GM20431 (cell line): ENCODE measurements around the gene SLC16A3.

Experiments
- in situ Hi-C: fragments of 300-500 bp; cut with MseI, MboI; formaldehyde crosslinking; loops from one replicate; pipeline ENCODE4 v1.15.0; 2020; ENCODE audit warnings: low sequenced_read_pairs; ENCODE audit not compliant: unreplicated experiment

Gene SLC16A3

DNA sequence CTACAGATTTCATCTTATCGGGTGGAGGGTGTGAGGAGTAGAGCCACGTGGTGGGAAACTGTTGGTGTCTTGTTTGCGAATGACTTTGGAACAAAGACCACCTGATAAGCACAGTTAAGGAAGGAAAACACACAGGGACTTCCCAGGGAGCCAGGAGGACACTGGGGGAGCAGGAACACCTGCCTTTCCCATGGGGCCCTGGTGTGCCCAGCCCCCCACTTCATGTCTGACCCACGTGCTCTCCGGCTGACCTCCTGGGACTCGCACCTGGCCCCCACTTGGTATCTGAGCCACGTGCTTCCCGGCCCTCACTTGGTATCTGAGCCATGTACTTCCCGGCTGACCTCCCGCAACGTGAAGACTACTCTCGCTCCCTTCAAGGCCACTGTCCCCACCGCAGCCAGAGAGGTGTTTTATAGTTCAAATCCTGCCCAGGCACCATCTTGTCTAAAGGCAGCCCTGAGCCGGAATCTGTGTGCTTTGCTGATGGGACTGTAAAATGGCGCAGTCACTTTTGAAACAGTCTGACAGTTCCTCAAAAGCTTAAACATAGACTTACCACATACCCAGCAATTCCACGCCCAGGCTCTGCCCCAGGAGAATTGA lies 50.0 kb downstream of the SLC16A3 start:
- in situ Hi-C loops: no loop called here

- in situ Hi-C loops: no loop called here
These were observed 51.7 kb downstream of the SLC16A3 start for GRCh38 chr17:82280537-82280936.

- in situ Hi-C loops: no loop called here
These were observed 52.2 kb downstream of the SLC16A3 start for GRCh38 chr17:82281076-82281475.

- in situ Hi-C loops: no loop called here
These were observed 52.8 kb downstream of the SLC16A3 start for GRCh38 chr17:82281502-82282238.

- in situ Hi-C loops: no loop called here
These were observed 53.7 kb downstream of the SLC16A3 start for GRCh38 chr17:82282239-82283207.

DNA sequence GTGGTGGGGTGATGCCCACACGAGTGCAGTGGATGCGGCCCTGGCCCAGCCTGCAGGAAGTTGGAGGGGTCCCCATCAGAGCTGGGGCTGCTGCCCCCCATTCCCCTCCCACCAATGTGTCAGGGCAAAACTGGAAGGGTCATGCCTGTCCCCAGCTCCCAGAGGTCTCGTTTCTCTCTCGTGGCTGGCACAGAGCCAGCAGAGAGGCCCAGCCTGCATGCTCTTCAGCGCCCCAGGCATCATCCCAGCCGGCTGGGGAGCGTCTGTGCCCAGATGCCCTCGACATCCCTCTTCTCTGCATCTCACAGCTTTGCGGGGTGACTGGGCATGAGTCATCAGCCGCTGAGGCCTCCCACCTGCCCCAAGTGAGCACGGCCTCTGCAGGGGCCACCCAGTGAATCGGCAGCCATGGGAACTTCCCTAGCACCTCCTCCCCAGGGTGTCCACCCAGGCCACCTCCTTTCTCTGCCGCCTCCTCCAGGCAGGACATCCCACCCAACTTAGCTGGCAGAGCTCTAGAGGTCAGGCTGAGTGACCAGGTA lies 54.4 kb downstream of the SLC16A3 start:
- in situ Hi-C loops: no loop called here

GRCh38 chr17:82285141-82285540 lies 56.3 kb downstream of the SLC16A3 start:
- in situ Hi-C loops: no loop called here

DNA sequence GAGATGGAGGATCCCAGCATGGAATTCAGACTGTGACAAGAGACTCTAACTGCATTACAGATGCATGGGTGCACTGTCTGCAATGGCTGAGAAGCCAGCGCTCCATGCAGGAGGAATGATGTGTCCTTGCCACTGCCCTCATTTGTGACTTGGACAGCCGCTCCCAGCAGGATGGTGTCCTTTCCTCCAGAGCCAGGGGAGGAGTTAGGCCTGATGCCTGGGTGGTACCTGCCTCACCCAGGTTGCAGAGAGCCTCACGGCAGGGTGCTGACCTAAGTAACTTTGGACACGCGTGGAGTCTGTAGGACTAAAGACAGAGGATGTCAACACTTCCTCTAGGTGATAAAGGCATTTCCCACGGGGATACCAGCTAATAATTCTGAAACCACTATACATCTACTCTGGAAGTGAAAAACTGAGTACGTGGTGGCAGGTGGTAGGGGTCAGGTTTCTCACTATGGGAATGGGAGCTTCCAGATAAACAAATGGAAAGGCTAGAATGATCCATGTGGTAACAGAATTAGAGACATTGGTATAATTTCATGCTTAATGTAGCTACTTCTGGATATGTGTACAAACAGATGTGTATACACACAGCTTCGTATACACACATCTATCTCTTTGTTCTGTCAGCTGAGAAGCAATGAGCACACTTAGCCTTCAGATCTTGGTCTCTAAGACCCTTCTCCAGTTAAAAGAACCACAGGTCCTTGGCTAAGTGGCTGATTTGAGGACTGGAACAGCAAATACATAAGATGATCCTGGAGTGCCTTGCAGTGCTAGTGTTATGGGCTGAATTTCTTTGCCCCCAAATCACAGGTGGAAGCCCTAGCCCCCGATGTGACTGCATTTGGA lies 58.4 kb downstream of the SLC16A3 start:
- in situ Hi-C loops: no loop called here

- in situ Hi-C loops: no loop called here
These were observed 59.3 kb downstream of the SLC16A3 start for GRCh38 chr17:82287868-82288801.
